ENCODE results near the gene DCTN5.

- no peak for TF ChIP-seq ZNF781 (CRISPR knock-in tag; IDR thresholded peaks at IDR 0.05; ENCODE audit: borderline replicate concordance, not compliant biosample characterization)
- TF ChIP-seq TFE3 (CRISPR knock-in tag; IDR thresholded peaks at IDR 0.05): no peak
- TF ChIP-seq ZNF317 (CRISPR knock-in tag; IDR thresholded peaks at IDR 0.05): no peak
Measured at GRCh38 chr16:23611936-23612335, 29.3 kb upstream of the DCTN5 start.
